ENCODE results near the gene LYSMD1.
A peak's percentile ranks its signal among the peaks of the same experiment; 100 is the strongest.

The LYSMD1 gene

DNA sequence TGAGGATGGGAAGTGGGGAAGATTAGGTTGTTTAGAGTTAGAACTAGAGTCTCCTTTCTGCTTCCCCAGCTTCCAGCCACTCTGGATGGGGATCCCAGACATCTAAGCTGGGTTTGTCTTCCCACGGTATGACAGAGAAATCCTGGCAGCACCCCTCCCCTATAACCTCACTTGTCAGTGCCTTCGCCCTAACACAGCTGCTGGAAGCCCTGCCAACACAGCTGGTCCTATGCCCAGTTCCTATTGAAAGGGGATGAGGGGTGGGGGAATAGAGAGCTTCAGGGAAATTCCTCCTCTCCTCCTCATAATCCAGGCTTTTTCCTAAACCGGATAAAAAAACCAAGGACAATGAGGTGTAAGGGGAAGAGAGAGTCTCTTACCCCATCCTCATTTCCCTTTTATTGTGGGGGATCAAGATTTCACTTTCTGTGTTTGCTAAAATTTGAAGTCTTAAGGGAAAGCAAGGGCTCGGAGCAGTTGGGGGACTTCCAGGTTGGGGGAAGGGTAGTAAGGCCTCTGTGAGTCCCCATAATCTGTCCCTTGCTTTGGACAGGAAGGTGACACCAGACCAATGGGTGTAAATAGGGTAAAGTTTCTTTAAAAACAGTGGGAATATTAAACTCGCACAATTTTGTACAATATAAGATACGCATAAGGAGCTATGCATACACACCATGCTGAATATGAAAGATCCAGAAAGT is 9.5 kb upstream of the LYSMD1 start:
- DNase-seq = no peak

DNA sequence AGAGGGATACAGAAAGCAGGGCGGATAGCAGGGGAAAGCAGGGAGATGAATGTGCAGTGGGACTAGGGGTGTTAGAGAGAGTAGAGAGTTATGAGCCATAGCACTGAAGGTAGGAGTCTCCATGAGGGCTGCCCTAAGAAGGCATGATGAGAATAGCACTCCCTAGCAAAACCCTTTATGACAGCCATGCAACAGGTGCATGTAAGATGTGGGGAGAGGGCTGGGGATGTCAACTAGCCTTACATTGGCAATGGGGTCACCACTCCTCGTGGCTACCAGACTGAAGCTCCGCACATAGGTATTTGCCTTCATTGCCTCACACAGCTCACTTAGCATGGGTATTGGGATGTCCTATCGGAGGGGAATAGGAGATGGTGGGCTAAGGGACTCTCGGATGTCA is 5.5 kb upstream of the LYSMD1 start:
- DNase-seq = no peak

DNA sequence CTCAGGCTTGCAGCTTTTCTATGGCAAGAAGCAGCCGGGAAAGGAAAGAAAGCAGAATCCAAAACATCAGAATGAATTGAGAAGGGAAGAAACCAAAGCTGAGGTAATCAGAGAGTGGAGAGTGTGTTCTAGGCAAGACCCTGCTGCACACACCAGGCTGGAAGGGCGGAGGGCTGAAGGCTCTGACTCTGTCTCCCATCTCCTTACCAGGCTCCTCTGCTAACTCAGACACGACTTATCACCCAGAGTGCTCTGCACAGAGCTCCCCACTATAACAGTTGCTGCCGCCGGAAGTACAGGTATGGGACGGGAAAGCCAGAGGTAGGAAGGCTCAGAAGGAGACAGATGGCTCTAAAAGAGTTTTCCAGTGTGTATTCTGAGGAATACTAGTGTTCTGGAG is 1.4 kb upstream of the LYSMD1 start:
- DNase-seq = no peak

DNA sequence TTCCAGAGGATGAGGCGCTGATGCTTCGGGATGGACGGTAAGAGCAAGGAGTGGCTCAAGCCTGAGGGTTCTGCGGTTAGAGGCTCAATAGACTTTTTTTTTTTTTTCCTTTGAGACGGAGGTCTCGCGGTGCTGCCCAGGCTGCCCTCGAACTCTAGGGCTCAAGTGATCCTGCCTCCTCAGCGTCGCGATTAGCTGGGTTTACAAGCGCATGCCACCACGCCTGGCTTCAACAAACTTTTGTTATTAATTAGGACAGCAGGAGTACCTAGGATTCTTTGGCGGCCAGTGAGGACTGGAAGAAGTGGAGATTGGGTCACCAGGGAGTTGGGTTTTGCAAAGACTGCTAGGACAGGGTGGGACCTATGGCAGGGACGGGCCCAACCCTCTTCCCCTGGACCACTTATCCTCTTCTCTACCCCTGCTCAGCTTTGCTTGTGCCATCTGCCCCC is 829 bp upstream of the LYSMD1 start:
- peak; percentile 57 for DNase-seq

DNA sequence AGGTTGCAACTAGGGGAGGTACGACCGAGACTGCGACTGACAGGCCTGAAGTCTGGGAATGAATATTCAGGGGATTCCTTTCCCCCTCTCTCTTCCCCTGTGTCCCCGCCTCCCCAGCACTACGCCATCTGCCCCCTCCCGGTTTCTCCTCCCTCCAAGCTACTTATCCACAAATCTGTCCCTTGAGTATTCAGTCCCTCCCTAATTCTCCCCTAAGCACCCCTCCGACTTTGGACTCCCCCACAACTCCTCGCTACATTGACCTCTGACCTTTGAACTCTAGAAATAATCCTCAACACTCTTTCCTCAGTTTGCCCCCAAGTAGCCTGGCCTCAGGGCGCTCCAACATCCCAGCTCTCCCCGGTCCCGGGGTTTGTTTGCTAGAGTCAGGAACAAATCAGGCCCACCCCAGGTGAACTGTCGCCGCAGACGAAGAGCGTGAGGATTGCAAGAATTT is 393 bp downstream of the LYSMD1 start:
- peak; percentile 67 for DNase-seq

DNA sequence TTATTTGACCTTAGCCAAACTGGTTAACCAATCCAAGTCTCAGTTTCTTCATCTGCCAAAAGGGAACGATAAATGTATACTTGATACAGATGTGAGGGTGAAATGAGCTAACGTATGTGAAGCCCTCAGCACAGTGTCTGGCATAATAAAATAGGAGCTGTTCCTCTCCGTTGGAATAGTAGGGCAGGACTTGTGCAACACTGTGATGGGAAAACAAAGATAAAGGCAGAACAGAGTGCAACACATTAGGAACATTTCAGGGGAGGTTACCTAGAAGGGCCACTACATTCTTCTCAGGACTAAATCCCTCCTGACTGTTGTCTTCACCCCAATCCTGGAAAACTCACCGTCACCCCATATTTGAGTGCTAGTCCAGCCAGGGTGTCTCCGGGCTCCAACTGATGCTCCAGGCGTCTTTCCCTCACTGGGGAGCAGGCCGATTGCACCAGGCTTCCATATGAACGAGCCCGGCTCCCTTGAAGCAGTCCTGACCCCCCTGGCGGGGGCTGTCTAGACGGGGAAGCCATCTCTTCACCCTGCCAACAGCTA is 896 bp downstream of the LYSMD1 start:
- no peak for DNase-seq

DNA sequence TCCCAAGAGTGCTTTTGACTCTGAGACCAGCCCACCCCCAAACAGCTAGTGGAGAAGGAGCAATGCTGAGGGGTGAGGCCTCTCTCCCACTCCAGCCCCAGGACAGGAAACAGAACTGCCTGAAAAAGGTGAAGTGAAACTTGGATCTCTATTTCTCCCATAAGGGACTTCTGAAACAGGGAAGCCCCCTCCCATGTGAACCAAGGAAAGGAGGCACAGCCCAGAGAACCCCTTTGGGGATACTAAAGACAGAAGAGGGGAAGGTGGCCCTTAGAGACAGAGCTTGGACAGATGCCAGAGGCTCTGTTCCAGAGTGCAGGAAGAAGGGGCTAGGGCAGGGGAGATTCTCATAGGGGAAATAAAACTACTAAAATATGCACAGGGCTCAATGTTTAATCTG is 6.3 kb downstream of the LYSMD1 start:
- DNase-seq = no peak

DNA sequence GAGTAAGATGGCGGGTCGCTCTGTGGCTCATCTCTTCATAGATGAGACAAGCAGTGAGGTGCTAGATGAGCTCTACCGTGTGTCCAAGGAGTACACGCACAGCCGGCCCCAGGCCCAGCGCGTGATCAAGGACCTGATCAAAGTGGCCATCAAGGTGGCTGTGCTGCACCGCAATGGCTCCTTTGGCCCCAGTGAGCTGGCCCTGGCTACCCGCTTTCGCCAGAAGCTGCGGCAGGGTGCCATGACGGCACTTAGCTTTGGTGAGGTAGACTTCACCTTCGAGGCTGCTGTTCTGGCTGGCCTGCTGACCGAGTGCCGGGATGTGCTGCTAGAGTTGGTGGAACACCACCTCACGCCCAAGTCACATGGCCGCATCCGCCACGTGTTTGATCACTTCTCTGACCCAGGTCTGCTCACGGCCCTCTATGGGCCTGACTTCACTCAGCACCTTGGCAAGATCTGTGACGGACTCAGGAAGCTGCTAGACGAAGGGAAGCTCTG is 6.9 kb downstream of the LYSMD1 start:
- DNase-seq = no peak

DNA sequence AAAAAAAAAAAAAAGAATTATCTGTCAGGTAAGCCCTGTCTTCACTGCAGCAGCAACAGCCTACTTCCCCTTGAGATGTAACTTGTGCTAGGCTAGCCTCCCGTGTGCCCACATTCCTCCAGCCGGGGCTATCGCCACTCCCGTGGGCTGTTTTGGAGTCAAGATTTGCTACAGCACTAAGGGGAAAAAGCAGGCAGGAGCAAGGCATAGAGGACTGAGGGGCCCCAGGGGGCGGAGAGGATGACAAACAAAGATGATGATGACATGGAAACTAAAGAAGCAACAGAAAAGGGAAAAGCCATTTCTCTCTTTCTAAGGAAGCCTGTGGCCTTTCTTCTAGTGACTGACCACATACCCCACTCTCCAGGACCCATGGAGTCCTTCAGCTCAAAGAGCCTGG is 7.4 kb downstream of the LYSMD1 start:
- no peak for DNase-seq

DNA sequence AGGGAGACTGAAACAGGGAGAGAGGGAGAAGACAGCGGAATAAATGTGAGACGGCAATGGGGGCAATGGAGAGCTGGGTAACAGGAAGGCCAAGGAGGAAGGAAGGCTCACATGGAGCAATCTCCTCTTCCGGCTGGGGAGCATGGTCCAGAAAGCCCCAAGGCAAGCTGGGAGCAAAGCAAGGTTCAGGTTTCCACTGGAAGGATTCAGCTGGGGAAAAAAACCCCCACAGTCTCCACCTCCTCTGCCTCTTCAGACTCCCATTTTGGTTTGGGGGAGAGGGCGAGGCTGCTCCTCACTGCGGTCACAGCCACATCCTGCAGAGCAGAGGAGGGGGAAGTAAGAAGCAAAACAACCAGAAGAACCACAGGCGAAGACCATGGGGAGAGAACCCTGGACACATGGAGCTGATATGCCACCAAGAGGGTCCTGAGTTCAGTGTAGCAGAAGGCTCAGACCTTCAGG is 8.6 kb downstream of the LYSMD1 start:
- no peak for DNase-seq

DNA sequence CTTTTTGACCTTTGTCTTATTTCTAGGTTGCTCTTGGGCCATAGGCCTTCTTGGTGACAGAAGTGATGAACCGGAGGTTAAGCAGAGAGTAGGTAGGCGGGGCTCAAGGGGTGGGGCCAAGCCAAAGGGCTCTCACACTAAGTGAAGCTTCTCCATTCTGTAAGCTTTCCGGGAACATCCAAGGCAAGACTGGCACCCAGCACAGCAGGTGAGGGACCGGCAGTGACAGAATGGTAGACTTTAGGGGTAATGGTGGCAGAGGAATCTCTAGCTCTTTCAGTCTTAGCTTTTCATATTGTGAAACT is 9.2 kb downstream of the LYSMD1 start, which contains the start of gene TNFAIP8L2:
Gene TNFAIP8L2 (plus strand): TSS at position 135 of the 305 bp plus-strand sequence. CDS start 2,049 bp downstream, outside the sequence.
- DNase-seq = no peak

DNA sequence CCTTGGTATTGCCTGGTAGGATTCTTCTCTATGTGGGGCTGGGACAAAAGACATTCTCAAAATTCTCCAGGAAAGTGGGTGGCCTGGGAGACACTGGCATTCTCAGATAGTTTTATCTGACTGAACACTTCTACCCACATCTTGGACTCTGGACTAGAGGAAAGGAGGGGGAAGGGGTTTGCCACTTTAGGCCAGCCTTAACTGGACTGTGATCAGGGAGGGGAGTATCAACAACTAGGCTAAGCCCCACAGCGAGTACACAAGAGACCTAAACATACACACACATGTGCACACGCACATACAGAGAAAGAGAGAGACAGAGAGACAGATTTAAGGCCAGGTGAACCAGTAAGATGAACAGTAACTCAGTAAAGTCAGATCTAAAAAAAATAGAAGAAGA is 18.0 kb downstream of the LYSMD1 start:
- DNase-seq = no peak

DNA sequence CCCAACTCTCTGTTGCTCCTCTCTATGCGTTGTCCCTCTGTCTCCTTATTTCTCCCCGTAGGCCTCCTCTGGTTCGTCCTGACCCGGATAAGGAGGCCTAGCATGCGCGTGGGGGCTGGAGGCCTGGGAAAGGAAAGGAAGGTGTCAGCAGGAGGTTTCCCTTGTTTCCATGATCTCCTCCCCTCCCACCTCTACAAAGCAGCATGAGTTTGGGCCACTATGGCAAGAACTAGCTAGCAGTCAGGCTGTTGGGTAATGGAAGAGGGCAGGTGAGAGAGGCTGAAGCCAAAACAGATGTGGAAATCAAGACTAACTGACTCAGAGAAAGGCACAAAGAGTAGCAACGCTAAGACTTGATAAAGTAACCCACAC is 18.6 kb downstream of the LYSMD1 start:
- no peak for DNase-seq

DNA sequence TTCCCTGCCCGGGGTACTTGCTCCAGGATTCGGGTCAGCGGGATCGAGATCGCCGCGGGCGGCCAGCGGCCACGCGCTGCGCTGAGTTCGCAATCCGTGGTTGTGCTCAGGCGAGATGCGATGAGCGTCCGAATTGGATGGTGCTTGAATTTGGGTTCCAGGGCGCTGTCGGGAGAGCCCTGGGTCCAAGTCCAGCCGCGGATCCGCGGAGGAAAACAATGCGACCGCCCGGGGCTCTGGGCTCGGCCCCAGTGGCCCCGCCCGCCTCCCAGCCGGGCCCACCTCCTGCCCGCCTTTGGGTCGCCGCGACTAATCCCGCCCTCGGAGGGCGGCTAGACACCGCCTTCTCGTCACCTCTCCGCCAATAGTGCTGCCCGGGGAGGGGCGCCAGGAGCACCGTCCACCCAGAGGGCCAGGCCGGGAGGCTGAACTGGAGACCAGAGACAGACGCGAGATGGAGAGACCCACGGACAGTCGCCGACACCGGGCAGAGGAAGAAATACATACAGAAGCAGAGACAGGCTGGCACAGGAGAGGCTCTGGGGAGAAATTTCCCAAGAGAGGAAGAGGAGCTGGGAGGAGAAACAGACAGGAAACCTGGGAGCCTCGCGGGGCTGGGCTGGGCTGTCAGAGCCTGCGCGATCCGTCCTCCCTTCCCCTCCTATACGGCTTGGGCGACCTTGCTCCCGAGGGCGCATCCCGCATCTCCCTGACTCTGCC is 19.1 kb downstream of the LYSMD1 start, which contains the start of gene SEMA6C:
Gene SEMA6C (minus strand): TSS at position 220 of the 720 bp plus-strand sequence. CDS start 4,010 bp downstream, outside the sequence.
- DNase-seq = peak; percentile 91

DNA sequence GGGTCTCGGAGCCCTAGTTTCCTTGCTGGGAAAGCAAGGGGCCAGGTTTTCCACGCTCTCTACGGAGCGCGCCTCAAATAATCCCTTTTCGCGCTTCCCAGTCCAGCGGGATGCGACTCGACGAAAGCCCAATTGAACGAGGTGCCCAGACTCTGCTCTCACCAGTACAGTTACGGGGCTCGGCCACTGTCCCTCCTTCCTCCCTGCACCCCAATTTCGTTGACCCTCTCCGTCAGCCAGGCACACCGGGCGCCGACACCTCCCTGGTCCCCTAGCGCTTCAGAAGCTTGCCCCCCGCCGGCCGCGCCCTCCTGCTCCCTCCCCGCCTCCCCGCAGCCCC is 19.7 kb downstream of the LYSMD1 start:
- no peak for DNase-seq

DNA sequence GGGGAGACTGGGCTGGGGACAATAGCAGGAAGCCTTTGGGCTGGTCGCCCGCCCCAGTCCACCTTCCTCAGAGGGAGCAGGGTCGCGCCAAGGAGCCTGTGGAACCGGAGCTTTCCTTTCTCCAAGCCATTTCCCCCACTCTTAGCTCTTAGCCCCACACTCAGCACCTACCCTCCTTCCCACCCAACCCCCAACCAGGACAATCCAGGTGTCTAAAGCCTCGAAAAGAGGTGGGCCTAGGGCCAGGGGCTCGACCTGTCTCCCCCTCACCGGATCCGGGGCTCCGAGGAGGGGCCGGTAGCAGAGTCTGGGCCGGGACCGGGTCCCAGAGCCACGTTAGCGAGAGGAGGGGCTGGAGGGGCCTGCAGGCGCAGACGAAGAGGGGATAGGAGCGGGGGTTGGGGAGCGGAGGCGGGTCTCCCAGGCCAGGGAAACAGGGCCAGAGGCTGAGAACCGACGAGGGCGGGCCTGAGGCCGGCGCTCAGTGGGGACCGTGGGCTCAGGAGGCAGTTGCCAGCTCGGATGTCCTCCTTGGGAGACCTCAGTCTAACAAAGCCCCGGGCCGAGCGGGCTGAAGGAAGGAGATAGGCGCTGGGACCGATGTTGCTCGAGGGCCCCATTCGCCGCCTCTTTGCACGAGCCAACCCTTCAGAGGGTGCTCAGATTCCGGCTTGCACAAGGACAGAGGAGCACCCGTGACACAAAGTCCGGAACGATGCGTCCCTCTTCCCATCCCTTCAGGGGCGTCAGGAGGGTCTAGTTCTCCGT is 20.2 kb downstream of the LYSMD1 start:
- DNase-seq = peak; percentile 18

DNA sequence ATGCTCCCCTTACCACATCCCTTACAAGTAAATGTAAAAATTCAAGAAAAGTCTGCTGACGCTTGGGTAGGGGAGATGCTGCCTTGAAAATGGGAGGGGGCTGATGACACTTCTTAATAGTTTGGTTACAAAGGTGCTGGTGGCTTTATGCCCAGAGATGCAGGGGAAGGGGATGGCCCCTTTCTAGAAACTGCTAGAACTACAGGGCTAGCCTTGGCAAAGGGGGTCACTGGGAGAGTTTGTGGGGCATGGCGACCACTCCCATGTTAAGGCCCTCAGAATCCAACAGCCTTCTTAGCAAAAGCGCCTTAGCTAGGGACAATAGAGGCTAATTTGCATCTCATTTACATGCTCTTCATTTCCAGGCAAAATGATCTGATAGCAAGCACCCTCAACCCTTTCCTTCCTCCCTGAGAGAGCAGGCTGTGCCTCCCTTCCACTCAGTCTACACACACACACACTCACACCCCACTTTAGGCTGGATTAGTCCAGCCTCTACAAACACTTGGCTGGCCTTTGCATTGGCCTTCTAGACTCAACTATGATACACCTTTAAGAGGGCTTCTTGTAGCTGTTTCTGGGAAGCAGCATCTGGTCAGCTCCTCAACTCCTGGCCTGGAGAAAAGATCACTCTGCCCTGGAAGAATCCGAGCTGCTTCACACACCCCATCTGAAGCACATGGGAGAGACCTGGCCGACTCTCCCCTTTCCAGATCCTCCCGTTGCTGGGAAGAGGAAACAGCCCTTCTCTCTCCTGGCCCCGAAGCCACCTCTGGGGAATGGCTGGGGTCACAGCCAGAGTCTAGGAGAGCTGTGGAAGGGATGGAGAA is 21.0 kb downstream of the LYSMD1 start:
- DNase-seq = peak; percentile 16

DNA sequence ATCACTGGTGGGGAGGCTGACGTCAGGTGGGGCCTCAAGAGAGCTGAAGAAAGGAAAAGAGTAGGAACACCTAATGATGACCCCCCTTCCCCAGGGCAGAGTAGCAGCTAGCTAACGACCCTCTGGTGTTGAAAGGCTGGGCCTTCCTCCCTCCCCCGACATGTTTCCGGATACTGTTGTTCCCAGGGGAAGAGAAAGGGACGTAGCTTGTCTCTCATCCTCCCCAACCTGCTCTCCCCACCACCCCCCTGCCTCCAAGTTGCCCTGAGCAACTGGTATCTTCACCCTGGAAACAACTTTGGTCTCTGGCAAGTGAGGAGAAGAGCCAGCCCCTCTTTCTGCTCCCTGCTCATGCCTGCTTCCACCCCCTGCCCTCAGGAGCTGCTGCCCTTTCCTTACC is 21.7 kb downstream of the LYSMD1 start:
- DNase-seq = no peak

DNA sequence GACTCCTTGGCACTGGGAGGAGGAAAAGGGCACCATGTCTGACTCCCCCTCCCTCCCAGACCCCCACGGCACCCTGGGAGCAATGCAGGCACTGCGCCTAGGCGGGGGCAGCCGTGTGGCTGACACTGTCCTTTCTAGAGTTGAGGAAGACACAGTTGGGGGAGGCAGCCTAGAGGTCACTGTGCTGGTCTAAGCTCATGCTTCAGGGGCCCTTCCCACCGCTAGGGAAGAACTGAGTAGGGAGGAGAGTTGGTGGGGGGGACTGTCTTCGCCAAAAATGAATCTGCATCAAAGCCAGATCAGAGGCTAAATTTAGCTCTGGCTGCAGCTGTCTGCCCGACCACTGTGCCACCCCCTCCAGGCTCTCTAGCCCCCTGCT is 22.7 kb downstream of the LYSMD1 start:
- DNase-seq = no peak

DNA sequence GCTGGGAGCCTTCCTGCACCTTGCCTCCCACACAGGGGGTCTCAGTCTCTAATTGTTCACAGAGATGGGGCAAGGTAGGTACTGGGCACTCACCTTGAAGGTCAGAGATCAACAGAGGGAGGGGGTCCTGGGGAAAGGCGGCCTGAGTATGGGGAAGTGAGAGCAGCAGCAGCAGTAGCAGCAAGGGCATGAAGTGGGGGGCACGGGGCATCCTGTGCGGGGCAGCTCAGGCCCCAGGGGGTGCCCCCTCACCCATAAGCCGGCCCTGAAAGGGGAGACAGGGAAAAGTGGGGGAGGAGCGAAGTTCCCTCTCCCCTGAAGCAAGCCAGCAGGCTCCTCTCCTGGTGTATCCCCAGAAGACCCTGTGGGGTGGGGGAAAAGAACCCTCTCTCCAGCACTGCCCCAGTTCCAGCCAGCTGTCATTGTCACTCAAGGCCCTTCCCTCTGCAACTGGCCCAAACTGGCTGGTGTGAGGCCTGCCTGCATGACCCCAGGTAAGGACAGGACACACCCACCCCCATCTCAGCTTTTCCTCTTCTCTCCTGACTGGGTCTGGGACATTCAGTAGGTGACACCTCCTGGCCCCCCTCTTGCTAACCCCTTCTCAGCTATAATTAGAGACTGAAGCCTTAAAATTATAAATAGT is 23.2 kb downstream of the LYSMD1 start:
- no peak for DNase-seq

DNA sequence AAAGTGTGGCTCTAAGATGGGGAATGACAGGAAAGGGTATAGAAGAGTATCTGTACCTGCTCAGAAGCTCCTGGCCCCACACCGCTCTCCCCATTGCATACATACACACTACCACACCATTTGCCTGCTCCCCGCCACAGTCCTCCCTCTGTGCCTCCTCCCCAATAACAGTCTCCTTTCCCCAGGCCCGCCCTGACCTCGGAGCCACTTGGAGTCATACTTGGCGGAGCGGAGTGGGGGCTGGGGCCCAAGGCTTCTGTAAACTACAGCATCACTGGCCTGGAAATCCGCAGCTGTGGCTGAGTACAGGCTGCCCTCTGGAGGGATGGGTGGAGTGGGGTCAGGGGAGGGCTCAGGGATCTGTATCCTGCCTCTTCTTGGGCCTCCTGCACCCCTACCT is 27.9 kb downstream of the LYSMD1 start:
- DNase-seq = no peak

All from fibroblast of skin of scalp (primary cell).